Stimulated activated CD4-positive, alpha-beta T cell treated with anti-CD3 and anti-CD28 coated beads, TNF-alpha, amount 100 ng/mL, for 48 hours (primary cell): ENCODE results near the gene DPM2.

Experiments used
- DNase-seq, 3 donors: peaks; one replicate each; pipeline ENCODE4 v3.0.0-alpha.2; 2020; ENCODE audit warnings: low read depth in 3 of 3

Gene DPM2

DNA sequence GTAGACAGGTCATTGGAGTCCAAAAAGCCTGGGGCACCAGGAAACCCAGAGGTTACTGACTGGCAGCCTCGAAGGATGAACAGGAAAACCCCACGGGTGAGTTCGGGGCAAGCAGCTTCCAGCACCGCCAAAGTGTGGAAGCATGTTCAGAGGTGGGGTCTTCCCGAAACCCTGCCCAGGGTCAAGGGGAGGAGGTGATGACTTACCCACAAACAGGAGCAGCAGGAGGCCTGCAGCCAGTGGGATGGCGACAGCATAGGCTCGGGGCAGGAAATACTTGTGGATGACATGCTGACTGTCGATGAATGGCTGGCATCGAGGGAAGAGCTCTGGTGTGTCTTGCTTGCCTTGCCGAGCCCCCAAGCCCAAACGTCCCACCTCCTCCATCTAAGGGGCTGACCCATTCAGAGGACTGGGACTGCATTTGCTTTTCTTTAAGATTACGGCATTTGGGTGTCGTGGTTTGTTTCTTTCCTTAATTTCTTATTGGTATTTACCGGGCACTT is 1.3 kb downstream of the DPM2 start:
- DNase-seq: no peak

GRCh38 chr9:127935765-127936221 is 1.9 kb downstream of the DPM2 start:
- DNase-seq: no peak

DNA sequence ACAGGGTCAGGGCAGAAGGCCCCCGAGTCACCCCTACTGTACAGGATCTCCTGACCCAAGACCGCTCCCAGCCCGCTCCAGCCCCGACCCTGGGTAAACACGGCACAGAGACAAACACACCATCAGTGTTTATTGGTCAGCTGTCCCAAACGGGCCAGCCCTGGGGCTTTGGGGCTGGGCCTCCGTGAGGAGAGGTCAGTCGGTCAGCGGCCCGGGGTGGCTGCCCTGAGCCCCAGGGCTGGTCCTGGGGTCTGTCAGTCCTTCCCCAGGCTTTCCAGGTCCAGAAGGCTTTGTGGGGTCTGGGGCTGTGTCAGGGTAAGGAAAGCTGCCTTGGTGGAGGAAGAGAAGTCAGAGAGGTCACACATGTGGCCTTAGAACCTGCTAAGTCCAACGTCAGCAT is 2.7 kb downstream of the DPM2 start:
- DNase-seq: no peak

GRCh38 chr9:127934248-127934647 is 3.4 kb downstream of the DPM2 start:
- no peak for DNase-seq

DNA sequence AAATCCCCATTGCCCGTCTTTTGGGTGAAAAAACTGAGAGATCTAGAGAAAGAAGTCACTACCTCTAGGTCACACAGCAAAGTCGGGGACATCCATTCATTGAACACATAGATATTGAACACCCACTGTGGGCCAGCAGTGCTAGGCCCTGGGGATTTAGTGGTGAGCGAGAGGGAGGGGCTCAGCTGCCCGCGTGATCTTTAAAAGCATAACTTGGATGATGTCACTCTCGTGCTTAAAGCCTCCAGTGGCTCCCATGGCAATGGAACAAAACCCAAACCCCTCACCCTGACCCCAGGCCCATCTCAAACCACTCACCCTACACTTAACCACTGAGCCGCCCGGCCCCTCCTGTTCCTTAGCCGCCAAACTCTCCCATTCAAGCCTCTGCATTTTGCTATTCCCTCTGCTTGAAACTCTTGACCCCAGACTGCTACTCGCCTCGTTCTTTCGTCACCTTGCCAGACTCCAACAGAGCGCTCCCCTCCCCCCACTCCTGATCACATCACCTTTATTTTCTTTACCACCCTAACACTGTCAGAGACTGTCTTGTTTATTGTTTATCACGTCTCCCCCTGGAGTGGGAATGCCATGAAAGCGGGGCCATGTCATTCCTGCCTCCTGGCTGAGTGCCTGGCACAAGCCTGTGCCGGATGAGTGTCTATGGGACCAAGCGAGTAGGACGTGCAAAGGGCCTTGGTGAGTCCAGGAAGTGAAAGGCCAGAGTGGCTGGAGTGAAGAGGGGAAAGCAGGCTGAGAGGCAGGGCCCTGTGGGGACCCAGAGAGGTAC is 6.4 kb downstream of the DPM2 start:
- no peak for DNase-seq

DNA sequence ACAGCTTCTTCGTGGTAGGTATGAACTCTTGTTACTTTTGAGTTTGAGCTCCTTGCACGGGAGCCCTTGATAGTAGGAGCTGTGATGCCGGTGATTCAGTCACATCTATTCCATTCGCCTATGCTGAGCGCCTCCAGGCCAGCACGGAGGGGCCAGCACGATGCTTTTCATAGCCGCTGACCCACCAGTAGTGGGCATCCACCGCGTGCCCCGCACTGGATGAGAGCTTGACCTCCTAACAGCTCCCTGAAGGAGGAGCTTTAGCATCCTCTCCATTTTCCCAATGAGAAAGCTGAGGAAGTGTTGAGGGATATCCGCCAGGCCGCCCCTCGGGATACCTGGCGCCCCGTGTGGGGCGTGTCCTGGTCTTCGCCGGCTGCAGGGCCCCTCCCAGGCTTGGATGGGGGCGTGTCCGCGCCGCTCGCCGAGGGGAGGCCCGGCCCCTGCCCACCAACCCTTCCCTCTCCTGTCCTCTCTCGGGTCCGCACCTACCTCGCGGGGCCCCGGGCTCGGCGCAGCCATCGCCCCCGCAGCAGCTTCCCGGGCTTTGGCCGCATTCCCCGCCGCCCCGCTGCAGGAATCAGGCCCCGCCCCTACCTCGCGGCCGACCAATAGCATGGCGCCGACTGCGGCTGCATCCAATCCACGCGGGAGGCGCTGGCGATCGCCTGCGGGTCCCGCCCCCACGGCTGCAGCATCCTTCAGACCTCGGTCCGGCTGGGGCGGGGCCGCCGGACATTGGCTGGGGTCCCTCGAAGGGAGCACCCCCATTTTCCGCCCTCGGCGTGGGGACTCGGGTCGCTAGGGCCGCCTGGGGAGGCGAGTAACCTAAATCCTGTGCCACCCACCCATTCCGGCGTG is 7.2 kb downstream of the DPM2 start, which contains the start of gene PIP5KL1:
Gene PIP5KL1, minus strand, starts transcription at position 547 of the 861 bp plus-strand sequence. Its CDS starts 25 bp downstream, at position 522.
- DNase-seq: peak in 2 of 3 donors; percentile 50 to 80

DNA sequence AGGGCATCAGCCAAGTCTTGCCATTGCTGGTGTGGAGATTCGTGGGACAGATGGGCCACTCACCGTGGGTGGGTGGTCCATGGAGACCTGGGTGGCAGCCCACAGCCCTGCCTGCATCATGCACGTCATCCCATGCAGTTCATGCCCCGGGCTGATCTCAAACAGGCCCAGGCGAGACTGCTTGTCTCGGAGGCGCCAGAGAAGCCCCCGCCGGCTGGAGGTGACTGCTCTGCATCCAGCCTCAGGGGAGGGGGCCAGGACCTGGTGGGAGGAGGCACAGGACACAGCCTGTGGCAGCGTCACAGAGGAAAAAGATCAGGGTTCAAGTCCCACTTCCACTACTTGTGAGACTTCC is 8.1 kb downstream of the DPM2 start:
- no peak for DNase-seq

DNA sequence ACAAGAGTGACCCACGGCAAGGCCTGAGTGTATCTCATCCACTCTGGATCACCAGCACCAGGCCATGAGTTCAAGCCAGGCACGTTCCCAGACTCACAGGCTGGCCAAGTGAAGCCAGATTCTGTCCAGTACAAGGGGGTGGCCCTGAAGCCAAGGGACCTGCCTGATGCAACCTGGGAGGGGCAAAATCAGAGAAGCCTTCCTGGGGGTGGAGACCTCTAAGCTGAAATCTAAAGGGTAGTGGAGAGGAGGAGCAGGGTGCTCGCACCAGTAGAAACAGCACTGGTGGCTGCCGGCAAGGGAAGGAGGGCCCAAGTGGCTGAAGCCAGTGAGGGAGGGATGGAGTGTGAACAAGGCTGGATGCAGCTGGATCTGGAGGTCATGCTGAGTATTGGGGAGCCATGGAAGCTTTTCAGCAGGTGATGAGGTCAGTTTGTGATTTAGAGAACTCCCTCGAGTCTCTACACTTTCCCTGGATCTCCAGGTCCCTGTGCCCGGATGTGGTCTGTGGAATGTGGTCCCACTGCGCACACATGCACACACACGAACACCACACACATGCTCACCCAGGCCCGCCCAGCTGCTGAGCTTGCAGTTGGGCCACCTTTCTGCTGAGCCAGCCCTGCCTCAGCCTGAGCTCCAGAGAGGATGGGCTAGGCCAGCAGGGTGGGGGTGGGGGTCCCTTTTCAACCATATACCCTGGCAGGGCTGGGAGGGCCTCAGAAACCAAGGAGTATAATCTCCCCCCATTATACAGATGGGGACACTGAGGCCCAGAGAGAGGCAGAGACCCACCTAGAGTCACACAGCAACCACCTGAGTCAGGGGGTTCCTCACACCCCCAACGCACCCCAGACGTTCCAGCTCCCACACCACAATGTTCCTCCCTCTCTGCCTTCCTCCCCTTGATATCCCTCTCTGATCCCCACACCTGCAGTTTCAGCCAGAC is 8.7 kb downstream of the DPM2 start:
- no peak for DNase-seq

GRCh38 chr9:127927988-127928675 is 9.5 kb downstream of the DPM2 start:
- no peak for DNase-seq

- peak in 1 of 3 donors; percentile 86 for DNase-seq
These were observed 10.3 kb downstream of the DPM2 start for GRCh38 chr9:127927201-127927987.

DNA sequence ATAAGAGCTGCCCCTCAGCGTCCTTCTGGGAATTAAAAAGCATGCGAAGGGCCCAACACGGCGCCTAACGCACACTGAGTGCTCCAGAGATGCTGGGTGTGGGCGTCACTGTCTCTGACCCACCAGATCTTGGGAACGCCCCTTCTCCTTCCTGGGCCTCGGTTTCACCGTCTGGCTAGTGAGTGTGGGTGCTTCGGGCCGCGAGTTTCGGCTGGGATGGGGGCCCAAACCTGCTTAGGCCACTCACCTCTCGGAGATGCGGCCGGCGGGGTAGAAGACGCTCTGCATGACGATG is 10.8 kb downstream of the DPM2 start:
- DNase-seq: no peak

DNA sequence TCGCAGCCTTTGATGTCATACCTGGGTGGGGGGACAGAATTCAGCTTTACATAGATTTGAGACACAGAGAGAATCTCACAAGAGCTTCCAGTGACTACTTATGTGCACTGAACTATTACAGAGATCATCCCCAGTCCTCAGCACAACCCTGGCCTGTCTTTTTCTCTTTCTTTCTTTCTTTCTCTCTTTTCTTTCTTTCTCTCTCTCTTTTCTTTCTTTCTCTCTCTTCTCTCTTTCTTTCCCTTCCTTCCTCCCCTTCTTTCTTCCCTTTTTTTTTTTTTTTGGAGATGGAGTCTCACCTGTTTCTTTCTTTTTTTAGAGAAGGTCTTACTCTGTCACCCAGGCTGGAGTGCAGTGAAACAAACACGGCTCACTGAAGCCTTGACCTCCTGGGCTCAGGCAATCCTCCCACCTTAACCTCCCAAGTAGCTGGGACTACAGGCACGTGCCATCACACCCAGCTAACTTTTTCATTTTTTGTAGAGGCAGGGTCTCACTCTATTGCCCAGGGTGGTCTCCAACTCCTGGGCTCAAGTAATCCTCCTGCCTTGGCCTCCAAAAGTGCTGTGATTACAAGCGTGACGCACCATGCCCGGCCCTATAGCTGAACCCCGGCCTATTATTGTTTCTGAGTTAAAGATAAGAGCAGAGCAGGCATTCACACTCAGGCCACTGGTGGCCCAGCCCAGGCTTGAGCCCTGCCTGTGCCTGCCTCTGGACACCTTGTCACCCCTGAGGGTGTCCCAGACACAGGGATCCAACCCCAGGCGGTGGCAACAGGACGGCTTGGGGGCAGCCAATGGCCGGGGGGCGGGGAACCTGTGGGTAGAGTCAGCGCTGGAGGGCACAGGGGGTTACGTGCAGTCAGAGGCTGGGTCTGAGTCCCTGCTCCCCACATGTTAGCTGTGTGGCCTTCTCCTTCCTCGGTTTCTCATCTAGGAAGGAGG is 11.4 kb downstream of the DPM2 start:
- no peak for DNase-seq

GRCh38 chr9:127924736-127925444 is 12.8 kb downstream of the DPM2 start:
- no peak for DNase-seq

- no peak for DNase-seq
These were observed 13.9 kb downstream of the DPM2 start for GRCh38 chr9:127923771-127924170.

DNA sequence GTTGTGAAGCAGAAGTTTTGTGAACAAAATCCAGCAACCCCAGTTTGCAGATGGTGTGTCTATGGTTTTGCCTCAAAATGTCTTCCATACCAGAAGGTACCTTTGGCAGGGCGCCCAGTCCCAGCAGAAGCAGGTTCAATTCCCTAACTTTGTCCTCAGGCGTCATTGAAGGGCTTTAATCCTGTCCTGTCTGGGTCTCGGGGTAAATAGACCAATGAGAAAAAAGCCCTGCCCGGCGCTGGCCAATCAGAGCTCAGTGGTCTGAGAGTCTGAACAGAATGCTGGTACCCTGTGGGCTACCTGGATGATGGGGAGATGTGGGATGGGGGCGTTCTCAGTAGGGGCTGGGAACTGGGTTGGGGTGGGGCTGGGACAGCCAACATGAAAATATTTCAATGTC is 14.6 kb downstream of the DPM2 start:
- DNase-seq: no peak

GRCh38 chr9:127921557-127922120 is 16.0 kb downstream of the DPM2 start:
- peak in 1 of 3 donors; percentile 72 for DNase-seq

GRCh38 chr9:127920794-127921193 is 16.9 kb downstream of the DPM2 start:
- DNase-seq: no peak

DNA sequence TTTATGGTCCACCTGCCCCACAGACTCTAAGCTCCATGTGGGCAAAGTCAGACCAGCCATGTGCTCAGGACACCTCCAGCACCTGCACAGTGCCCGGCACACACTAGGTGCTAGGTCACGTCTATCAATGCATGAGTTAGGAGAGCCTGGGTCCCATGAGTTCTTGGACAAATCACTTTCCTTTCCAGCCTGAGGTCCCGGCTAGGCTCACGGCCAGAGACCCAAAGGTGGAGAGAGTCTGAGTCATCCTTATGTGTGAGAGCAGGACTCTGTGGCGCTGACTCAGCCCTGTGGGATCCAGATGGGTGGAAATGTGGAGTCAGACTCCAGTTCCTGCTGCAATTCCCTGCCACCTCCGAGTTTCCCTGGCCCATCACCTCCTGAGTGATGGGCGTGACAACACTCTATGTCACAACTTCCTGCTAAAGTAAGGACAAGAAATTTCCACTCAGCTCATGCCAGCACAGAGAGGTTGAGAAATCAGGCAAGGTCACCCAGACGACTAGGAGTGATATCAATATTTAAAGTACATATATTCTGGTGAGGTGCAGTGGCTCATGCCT is 18.3 kb downstream of the DPM2 start:
- DNase-seq: no peak
